Heart left ventricle (tissue), 16 donors: Measurements from ENCODE around the gene DLG4. TPM values are rescaled to one million over a fixed set of nuclear protein-coding genes. Genes with fewer than 3 reads are reported as not detected.
A peak's percentile ranks its signal among the peaks of the same experiment; 100 is the strongest.

Experiments used
- ATAC-seq, 4 donors: fragments of 200-7000 bp; cut with Tn5 transposase; one replicate each; pipeline ENCODE4 v1.9.1; 2020 to 2022; ENCODE audit warnings: moderate library complexity in 4 of 4, mild to moderate bottlenecking in 3 of 4, moderate number of reproducible peaks in 1 of 4
- DNase-seq, 5 donors: peaks; one replicate each; pipeline ENCODE4 v3.0.0-alpha.2; 2020
- H3K27ac ChIP-seq, 12 donors: fragments of 200-600 bp; sonication (generic) in 4 of 12; one replicate each; pipeline versions ENCODE4 v1.5.0 to v1.8.0; 2016 to 2022; ENCODE audit warnings: mild to moderate bottlenecking in 2 of 12
- H3K27me3 ChIP-seq, 9 donors: fragments of 200-600 bp; sonication (generic) in 2 of 9; one replicate each; pipeline versions ENCODE4 v1.5.1 to v1.8.0; 2016 to 2022; ENCODE audit warnings: mild to moderate bottlenecking in 3 of 9
- H3K36me3 ChIP-seq, 9 donors: fragments of 200-600 bp; sonication (generic) in 2 of 9; one replicate each; pipeline versions ENCODE4 v1.5.0 to v1.8.0; 2018 to 2022; ENCODE audit warnings: mild to moderate bottlenecking in 2 of 9
- H3K4me1 ChIP-seq, 12 donors: fragments of 200-600 bp; sonication (generic) in 4 of 12; one replicate each; pipeline versions ENCODE4 v1.5.0 to v1.8.0; 2016 to 2022; ENCODE audit warnings: mild to moderate bottlenecking in 3 of 12
- H3K4me3 ChIP-seq, 12 donors: fragments of 200-600 bp; sonication (generic) in 4 of 12; one replicate each; pipeline versions ENCODE4 v1.5.0 to v1.8.0; 2017 to 2022; ENCODE audit warnings: mild to moderate bottlenecking in 9 of 12, moderate library complexity in 4 of 12
- H3K9me3 ChIP-seq, 12 donors: fragments of 200-600 bp; sonication (generic) in 4 of 12; one replicate each; pipeline versions ENCODE4 v1.5.0 to v1.8.0; 2016 to 2022; ENCODE audit warnings: mild to moderate bottlenecking in 1 of 12
- POLR2A ChIP-seq, 2 donors: fragments of 450-650 bp; IDR thresholded peaks; one replicate each; pipeline ENCODE4 v1.6.1; 2017; ENCODE audit warnings: antibody characterized with exemption in 2 of 2, mild to moderate bottlenecking in 2 of 2, moderate library complexity in 2 of 2
- whole genome bisulfite sequencing, 4 donors: extraction: QIAGEN DNeasy Blood & Tissue Kit in 2 of 4; methylation state at CpG; one replicate each; pipeline versions ENCODE4 v1.1.5 to v1.1.7; 2013 to 2018; 5-methylcytosine and 5-hydroxymethylcytosine counted together
- intact Hi-C, 10 donors: fragments of 100-400 bp; cut with DNase I; formaldehyde crosslinking; loops; one replicate each; pipeline versions ENCODE4 v1.11.1 to v1.14.2; 2022
- polyA plus RNA-seq, 2 donors: library from polyadenylated mRNA; stranded (reverse); fragments of 200-250 nt; gene quantifications; one replicate each; pipeline ENCODE4 v1.2.3, GENCODE V29; 2013
- total RNA-seq, 9 donors: library from RNA; depleted of rRNA in 2 of 9; stranded (reverse); fragments of >200 nt in 2 of 9; fragmentation: NEBNext Ultra II Directional in 3 of 9; extraction: Animal tissue kit (Norgen Biotek cat#: 25700) in 3 of 9; gene quantifications; one replicate each; pipeline versions ENCODE4 v1.1.0 to v1.2.4, GENCODE V29; 2016 to 2023
- TF ChIP-seq, protein P1 (sequence below), 12 donors: fragments of 200-600 bp; sonication (generic) in 4 of 12; IDR thresholded peaks; one replicate each; pipeline versions ENCODE4 v1.5.0 to v1.8.0; 2018 to 2022; ENCODE audit warnings: antibody characterized with exemption in 12 of 12, mild to moderate bottlenecking in 5 of 12
- donor health status: ischemic (EF 13 %, LVEDD 7.1; RV severe dilation, severe dysfunction).
- donor health status: healthy with polysubstance abuse.
- donor health status: DM: no; HTN: yes; CAD: no.
- donor health status: DM: no; HTN: no; CAD: no.
- donor health status: ischemic (EF 25% LVEDD 6.9; RV normal size, moderate dysfunction).
- donor health status: ischemic (EF 25% LVEDD 5.7; RV mildly dilated, moderate dysfunction).
- donor health status: healthy.
- donor health status: DM: yes; HTN: yes; CAD: no.
- donor health status: ischemic (EF 35%, LVEDD 5.7; RV mildly dilated, moderate dysfunction).
- donor health status: nonischemic (EF 11% LVEDD 7.7; RV severe dilation, severe dysfunction).
- donor health status: DM: yes; HTN: yes; CAD: no.
- donor health status: PGD.
- donor health status: ischemic (EF 29% LVEDD 5.4; RV normal size, mild dysfunction).
- donor health status: nonischemic (EF 23%, LVEDD 6.1; RV moderate dilation, normal function).

Gene DLG4
- total and polyA plus RNA-seq, 11 donors: 5.3 to 24.3 (median 15.5) TPM

DNA sequence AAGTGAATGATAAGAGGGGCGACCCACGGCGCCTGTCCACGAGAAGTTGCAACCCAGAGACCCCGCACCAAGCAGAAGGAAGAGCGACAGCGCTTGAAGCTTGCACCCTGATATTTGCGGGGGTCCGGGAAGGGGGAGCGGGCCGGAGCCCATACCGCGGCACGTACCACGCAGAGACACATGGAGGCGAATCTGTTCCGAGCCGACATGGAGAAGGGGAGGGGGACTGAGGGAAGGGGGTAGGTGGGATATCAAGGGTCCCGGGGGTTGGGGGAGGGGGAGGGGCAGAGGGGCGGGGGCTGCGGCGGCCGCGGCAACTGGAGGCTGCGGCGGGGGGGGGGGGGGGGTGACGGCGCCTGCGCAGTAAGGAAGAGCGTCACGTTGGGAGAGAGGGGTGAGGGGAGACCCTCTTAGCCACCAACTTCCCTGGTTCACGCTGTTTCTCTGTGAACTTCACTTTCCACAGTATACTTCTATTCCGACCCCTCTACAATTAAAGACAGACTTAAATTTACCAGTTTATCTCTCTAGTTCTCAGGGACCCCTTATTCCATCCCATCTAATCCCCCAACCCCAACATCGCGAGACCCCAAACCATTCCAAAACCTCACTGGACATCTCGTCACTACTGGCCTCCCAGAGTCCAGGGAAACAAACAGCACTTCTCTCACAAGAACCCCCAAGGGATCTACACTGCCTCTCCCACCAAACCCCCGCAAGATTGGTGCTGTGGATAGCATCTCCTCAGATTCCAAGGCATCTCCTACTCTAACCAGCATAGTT, 8.0 kb downstream of the DLG4 start:
- Histone ChIP-seq H3K4me1 (peaks cover 0 to 40% (median 25%) of the 10 kb centered on the region in 12 donors), H3K4me3 (peak overlapping the region in 5 of 12 donors; percentile 3 to 38 (median 22)), H3K9me3 (no peaks in the 10 kb centered on the region), H3K36me3 (no peaks in the 10 kb centered on the region), H3K27ac (no peak overlapping the region), H3K27me3 (no peaks in the 10 kb centered on the region)
- intact Hi-C loops: loop anchor here in 1 of 10 donors (5.0 kb wide), 1 partner anchor 36 kb away; no protein-coding TSS in a partner anchor
- ATAC-seq (no peak), DNase-seq (no peak)
- WGBS, 4 donors: 39 to 42% (median 41%) methylated on average over 30 to 36 of the region's 37 CpGs
- no peak for TF ChIP-seq POLR2A (IDR thresholded peaks at IDR 0.05)
- TF ChIP-seq, protein P1, sequence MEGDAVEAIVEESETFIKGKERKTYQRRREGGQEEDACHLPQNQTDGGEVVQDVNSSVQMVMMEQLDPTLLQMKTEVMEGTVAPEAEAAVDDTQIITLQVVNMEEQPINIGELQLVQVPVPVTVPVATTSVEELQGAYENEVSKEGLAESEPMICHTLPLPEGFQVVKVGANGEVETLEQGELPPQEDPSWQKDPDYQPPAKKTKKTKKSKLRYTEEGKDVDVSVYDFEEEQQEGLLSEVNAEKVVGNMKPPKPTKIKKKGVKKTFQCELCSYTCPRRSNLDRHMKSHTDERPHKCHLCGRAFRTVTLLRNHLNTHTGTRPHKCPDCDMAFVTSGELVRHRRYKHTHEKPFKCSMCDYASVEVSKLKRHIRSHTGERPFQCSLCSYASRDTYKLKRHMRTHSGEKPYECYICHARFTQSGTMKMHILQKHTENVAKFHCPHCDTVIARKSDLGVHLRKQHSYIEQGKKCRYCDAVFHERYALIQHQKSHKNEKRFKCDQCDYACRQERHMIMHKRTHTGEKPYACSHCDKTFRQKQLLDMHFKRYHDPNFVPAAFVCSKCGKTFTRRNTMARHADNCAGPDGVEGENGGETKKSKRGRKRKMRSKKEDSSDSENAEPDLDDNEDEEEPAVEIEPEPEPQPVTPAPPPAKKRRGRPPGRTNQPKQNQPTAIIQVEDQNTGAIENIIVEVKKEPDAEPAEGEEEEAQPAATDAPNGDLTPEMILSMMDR (IDR thresholded peaks at IDR 0.05): no peak

DNA sequence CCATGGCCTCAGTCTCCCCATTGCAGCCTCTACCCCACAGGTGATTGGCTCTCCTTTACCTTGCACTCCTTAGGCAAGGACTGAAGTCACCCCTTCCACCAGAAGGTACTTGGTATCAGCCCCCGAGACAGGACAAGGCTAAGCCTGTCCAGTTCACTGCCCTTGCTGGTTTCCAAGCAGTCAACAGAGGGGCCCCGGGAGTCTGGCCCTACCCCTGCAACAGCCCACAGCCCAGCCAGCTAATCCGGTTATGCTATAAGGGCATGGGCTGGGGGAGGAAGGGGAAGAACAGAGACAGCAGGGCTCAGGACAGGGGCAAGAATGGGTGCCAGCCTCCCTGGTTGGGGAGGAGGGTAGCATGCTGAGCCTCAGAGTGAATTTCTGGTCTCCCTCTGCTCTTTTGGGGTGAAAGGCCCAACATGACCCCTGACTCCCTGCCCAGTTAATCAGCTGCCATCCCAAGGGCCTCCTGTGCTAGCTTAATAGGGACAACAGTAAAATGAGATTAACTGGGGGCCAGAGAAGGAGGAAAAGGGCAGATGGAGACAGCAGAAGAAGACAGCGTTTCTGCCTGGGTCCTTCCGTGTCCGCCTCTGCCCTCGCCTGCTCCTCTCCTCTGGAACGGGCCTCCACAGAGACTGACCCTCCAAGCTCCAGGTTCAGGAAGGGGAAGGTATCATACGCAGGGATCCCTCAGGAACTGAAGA, 10.7 kb downstream of the DLG4 start:
- H3K27ac ChIP-seq: no peak overlapping the region
- DNase-seq: no peak
- H3K4me1 ChIP-seq: peaks cover 0 to 31% (median 10%) of the 10 kb centered on the region in 12 donors
- H3K9me3 ChIP-seq: no peaks in the 10 kb centered on the region
- no peaks in the 10 kb centered on the region for H3K27me3 ChIP-seq
- TF ChIP-seq POLR2A (IDR thresholded peaks at IDR 0.05): no peak
- TF ChIP-seq, protein P1 (IDR thresholded peaks at IDR 0.05): no peak
- WGBS, 4 donors: 89 to 93% (median 90%) methylated on average over 8 to 9 of the region's 9 CpGs
- peaks cover 0 to 2% (median 0%) of the 10 kb centered on the region in 9 donors for H3K36me3 ChIP-seq
- intact Hi-C loops: no loop called here
- ATAC-seq: no peak
- H3K4me3 ChIP-seq: no peak overlapping the region

DNA sequence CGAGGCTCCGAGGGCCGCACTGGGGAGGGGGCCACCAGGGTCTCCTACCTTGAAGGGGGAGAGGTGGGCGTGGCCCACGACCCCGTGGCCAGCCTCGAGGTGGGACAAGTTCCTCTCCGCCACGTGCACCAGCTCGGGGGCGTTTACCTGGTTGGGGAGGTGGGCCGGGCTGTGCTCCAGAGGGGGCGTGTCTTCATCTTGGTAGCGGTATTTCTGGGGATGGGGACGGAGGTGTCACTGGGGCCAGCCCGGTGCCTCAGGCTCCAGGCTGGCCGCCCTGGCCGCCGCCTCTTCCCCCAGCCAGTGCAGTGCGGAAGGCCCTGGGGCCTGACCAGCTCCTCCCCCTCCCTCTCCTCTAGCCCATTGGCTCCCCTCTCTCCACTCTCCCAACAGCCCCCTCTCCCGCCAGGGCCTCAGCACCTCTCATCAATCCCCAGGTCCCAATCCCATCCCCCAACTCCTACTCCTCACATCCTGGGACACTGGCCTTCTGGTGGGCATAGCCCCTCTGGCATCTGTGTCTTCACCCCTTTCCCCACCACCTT, 11.5 kb downstream of the DLG4 start:
- Histone ChIP-seq H3K4me1 (peaks cover 0 to 26% (median 5%) of the 10 kb centered on the region in 12 donors), H3K9me3 (no peaks in the 10 kb centered on the region), H3K27ac (peak overlapping the region in 1 of 12 donors; percentile 50), H3K36me3 (peaks cover 0 to 10% (median 4%) of the 10 kb centered on the region in 9 donors), H3K27me3 (no peaks in the 10 kb centered on the region), H3K4me3 (peak overlapping the region in 1 of 12 donors; percentile 2)
- no peak for ATAC-seq
- WGBS, 4 donors: 61 to 70% (median 65%) methylated on average over 19 to 21 of the region's 21 CpGs
- no peak for DNase-seq
- no peak for TF ChIP-seq POLR2A (IDR thresholded peaks at IDR 0.05)
- TF ChIP-seq, protein P1 (IDR thresholded peaks at IDR 0.05): no peak
- intact Hi-C loops: no loop called here
